Pancreas (tissue), 10 donors: ENCODE results near the gene TMEM208. TPM values are rescaled to one million over a fixed set of nuclear protein-coding genes. Genes with fewer than 3 reads are reported as not detected.
A peak's percentile ranks its signal among the peaks of the same experiment; 100 is the strongest.

ENCODE experiments used
- ATAC-seq, 4 donors: fragments of 200-7000 bp; cut with Tn5 transposase; one replicate each; pipeline versions ENCODE4 v1.8.0 to v1.9.1; 2020; ENCODE audit warnings: mild to moderate bottlenecking in 4 of 4, moderate library complexity in 4 of 4
- DNase-seq, 6 donors: peaks; one replicate each; pipeline ENCODE4 v3.0.0-alpha.2; 2020
- FAIRE-seq: peaks from 2 replicates; lab custom pipeline; 2012; peaks lifted over from hg19 to GRCh38; lab: Jason Lieb, UNC
- H3K27ac ChIP-seq, 4 donors: fragments of 200-600 bp; sonication (generic); 1 replicate in 3 of 4; 2 replicates in 1 of 4; pipeline versions ENCODE4 v1.5.0 to v1.8.0; 2020
- H3K27me3 ChIP-seq, 4 donors: fragments of 200-600 bp; one replicate each; pipeline ENCODE4 v1.8.0; 2021
- H3K36me3 ChIP-seq, 3 donors: fragments of 200-600 bp; sonication (generic) in 1 of 3; one replicate each; pipeline versions ENCODE4 v1.5.0 to v1.8.0; 2020 to 2021
- H3K4me1 ChIP-seq, 3 donors: fragments of 200-600 bp; one replicate each; pipeline ENCODE4 v1.8.0; 2021
- H3K4me3 ChIP-seq, 4 donors: fragments of 200-600 bp; sonication (generic) in 2 of 4; one replicate each; pipeline versions ENCODE4 v1.5.0 to v1.8.0; 2020 to 2021
- H3K9me3 ChIP-seq, 4 donors: fragments of 200-600 bp; one replicate each; pipeline ENCODE4 v1.8.0; 2021
- WGBS, 2 donors: extraction: QIAGEN DNeasy Blood & Tissue Kit; methylation state at CpG; one replicate each; pipeline ENCODE4 v1.1.7; 2013; 5-methylcytosine and 5-hydroxymethylcytosine counted together
- intact Hi-C, 3 donors: fragments of 100-400 bp; cut with DNase I; formaldehyde crosslinking; loops; one replicate each; pipeline versions ENCODE4 v1.11.1 to v1.14.2; 2022
- polyA plus RNA-seq, 2 donors: library from polyadenylated mRNA; stranded (reverse); fragments of 200-250 nt; gene quantifications; one replicate each; pipeline ENCODE4 v1.2.3, GENCODE V29; 2013
- total RNA-seq, 6 donors: library from RNA; stranded (reverse); fragmentation: NEBNext Ultra II Directional in 4 of 6; extraction: Animal tissue kit (Norgen Biotek cat#: 25700) in 4 of 6; gene quantifications; one replicate each; pipeline versions ENCODE4 v1.2.1 to v1.2.4, GENCODE V29; 2021 to 2023
- TF ChIP-seq, protein P1 (sequence below), 4 donors: fragments of 200-600 bp; sonication (generic) in 3 of 4; IDR thresholded peaks; one replicate each; pipeline versions ENCODE4 v1.5.0 to v1.8.0; 2021; ENCODE audit warnings: antibody characterized with exemption in 4 of 4
- donor health status: healthy with polysubstance abuse.
- donor health status: DM: no; HTN: no; CAD: no; lungs with moderate emphysema.
- donor health status: DM: no; HTN: no; CAD: no.
- donor health status: control.
- donor health status: control.
- donor health status: Bipolar disorder and iron deficiency.
- donor health status: DM: yes; HTN: yes; CAD: no.
- donor health status: DM: no; HTN: no; CAD: no.
- donor health status: DM: no; HTN: no; CAD: no.
- donor health status: DM: yes; HTN: yes; CAD: no.

Gene TMEM208
- total and polyA plus RNA-seq, 8 donors: 19.2 to 96.6 (median 26.6) TPM

DNA sequence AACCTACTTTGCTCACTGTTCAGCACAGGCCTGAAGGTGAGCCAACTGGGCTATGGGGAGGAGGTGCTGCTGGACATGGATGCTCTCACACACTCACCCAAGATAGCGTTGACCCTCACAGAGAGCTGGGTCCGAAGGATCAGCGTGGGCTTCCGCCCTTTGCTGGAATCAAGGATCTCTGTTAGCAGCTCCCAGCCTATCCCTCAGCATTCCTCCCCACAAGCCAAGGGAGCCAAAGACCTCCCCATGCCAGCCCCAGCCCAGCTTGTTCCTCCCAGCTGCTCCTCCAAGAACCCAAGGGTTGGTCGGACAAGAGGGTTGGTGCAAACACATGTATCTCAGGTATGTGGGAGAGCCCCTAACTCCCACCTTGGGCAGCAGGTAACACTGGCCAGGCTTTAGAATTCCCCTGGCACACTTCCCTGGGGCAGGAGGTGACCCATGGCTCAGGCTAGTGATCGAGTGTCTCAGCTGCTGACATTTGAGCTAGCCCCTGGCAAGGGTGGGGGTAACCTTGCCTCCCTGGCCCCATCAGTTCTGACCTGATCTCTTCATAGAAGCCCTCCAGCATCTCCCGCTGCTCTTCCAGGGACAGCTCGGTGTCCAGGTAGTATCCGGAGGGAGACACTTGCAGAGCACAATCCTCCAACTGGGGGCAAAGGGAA lies 12.0 kb downstream of the TMEM208 start:
- Histone ChIP-seq H3K4me1 (peaks cover 0 to 14% (median 3%) of the 10 kb centered on the region in 3 donors), H3K4me3 (no peak overlapping the region), H3K27ac (no peak overlapping the region), H3K9me3 (no peaks in the 10 kb centered on the region), H3K27me3 (no peaks in the 10 kb centered on the region), H3K36me3 (peaks cover 0 to 20% (median 6%) of the 10 kb centered on the region in 3 donors)
- TF ChIP-seq, protein P1, sequence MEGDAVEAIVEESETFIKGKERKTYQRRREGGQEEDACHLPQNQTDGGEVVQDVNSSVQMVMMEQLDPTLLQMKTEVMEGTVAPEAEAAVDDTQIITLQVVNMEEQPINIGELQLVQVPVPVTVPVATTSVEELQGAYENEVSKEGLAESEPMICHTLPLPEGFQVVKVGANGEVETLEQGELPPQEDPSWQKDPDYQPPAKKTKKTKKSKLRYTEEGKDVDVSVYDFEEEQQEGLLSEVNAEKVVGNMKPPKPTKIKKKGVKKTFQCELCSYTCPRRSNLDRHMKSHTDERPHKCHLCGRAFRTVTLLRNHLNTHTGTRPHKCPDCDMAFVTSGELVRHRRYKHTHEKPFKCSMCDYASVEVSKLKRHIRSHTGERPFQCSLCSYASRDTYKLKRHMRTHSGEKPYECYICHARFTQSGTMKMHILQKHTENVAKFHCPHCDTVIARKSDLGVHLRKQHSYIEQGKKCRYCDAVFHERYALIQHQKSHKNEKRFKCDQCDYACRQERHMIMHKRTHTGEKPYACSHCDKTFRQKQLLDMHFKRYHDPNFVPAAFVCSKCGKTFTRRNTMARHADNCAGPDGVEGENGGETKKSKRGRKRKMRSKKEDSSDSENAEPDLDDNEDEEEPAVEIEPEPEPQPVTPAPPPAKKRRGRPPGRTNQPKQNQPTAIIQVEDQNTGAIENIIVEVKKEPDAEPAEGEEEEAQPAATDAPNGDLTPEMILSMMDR (IDR thresholded peaks at IDR 0.05): no peak
- FAIRE-seq (no peak), ATAC-seq (no peak), DNase-seq (peak in 1 of 6 donors; percentile 27)
- intact Hi-C loops: no loop called here
- WGBS, 2 donors: 90 to 92% methylated on average over 9 of the region's 9 CpGs

DNA sequence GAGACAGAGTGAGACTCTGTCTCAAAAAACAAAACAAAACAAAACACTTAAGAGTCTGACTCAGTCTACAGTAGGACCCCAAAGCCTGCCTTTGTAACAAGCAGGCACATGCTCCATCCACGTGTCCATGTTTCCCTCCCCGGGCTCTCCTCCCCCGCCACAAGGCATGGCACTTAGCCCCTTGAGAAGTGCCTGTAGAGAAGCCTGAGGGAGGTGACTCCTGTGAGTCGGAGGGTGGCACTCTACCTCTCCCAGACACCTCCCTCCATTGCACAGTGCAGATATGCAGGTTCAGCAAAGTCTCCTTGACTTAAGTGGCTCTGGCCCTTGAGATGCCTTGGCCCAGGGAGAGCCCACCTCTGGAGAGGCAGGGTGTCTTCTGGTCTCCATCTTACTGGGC lies 13.6 kb downstream of the TMEM208 start:
- WGBS, 2 donors: 82 to 94% methylated on average over 4 of the region's 4 CpGs
- Histone ChIP-seq H3K4me3 (no peak overlapping the region), H3K9me3 (no peaks in the 10 kb centered on the region), H3K27me3 (no peaks in the 10 kb centered on the region), H3K4me1 (peaks cover 0 to 22% (median 3%) of the 10 kb centered on the region in 3 donors), H3K36me3 (peaks cover 0 to 20% (median 6%) of the 10 kb centered on the region in 3 donors), H3K27ac (peak overlapping the region in 3 of 4 donors; percentile 8 to 72 (median 63))
- intact Hi-C loops: no loop called here
- DNase-seq (peak in 1 of 6 donors; percentile 24), ATAC-seq (peak in 1 of 4 donors; percentile 2), FAIRE-seq (no peak)
- TF ChIP-seq, protein P1 (IDR thresholded peaks at IDR 0.05): no peak

DNA sequence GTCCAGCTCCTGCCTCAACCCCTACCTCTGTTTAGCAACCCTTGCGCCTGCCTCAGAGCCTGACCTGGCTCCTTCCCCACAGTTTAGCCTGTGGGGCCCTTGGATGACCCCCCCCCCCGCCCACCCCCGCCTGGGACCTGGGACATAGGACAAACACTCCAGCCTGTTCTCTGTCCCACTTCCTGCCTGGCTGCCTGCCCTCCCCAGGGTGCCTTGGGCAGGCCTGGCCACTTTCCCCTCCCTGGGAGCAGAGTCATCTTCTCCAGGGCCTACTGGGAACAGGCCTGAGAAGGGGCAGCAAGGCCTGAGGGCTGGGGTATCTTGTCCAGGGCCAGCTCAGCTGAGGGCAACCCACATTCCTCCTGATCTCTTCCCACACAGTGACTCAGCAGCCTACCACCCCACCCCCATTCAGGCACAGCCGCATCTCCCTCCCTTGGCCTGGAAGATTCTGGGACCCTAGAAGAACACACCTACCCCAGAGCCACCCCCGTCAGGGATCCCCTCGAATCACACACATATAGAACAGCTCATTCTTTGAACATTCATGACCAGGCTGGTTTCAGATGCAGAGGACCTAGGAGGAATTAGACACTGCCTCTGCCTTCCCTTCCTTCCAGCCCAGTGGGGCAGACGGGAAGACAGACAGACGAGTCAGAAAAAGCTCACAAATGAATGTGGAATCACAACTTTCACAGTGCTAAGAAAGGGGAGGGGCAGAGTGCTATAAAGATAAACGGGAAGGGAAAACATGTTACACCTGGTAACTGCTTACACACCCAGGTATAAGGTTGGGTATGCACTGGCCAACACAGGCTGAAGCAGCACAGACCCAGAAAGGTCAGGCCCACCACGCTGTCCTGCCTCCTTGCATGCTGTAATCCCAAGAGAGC lies 14.3 kb downstream of the TMEM208 start:
- Histone ChIP-seq H3K4me3 (no peak overlapping the region), H3K27ac (peak overlapping the region; percentile 8 to 72 (median 42)), H3K9me3 (no peaks in the 10 kb centered on the region), H3K36me3 (peaks cover 0 to 20% (median 6%) of the 10 kb centered on the region in 3 donors), H3K4me1 (peaks cover 0 to 24% (median 3%) of the 10 kb centered on the region in 3 donors), H3K27me3 (no peaks in the 10 kb centered on the region)
- ATAC-seq: peak; percentile 43 to 63 (median 49)
- TF ChIP-seq, protein P1 (IDR thresholded peaks at IDR 0.05): no peak
- FAIRE-seq: no peak
- peak; percentile 50 to 79 (median 66) for DNase-seq
- WGBS, 2 donors: 63 to 65% methylated on average over 10 of the region's 10 CpGs
- intact Hi-C loops: no loop called here

DNA sequence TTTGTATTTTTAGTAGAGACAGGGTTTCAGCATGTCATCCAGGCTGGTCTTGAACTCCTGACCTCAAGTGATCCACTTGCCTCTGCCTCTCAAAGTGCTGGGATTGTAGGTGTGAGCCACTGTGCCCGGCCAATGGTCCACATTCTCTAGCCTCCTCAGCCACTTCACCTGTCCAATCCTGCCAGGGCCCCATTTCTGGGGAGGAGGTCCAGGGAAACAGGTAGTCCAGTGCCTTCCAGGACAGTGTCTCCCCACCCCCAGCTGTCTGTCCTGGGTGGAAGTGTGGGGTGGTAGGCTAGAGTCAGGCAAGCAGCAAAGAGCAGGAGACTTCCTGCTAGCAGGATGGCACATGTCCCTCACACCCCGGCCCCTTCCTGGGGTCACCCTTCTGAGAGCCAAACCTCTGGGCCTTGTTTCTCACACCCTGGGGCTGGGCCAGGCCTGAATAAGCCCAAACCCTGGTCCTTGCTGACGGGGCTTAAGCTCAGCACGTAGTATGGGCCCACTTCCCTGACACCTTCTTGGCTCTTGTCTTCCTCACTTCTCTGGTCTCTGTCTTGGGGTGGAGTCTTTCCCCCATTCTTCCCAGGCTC lies 15.3 kb downstream of the TMEM208 start:
- no peak for FAIRE-seq
- 76 to 87% methylated on average over 4 of the region's 4 CpGs for WGBS, 2 donors
- Histone ChIP-seq H3K27me3 (no peaks in the 10 kb centered on the region), H3K27ac (peak overlapping the region in 1 of 4 donors; percentile 72), H3K9me3 (no peaks in the 10 kb centered on the region), H3K36me3 (peaks cover 0 to 16% (median 6%) of the 10 kb centered on the region in 3 donors), H3K4me3 (no peak overlapping the region), H3K4me1 (peaks cover 0 to 24% (median 3%) of the 10 kb centered on the region in 3 donors)
- peak in 2 of 6 donors; percentile 14 to 35 for DNase-seq
- TF ChIP-seq, protein P1 (IDR thresholded peaks at IDR 0.05): no peak
- intact Hi-C loops: no loop called here
- no peak for ATAC-seq
